ENCODE results near the gene KIAA1755. TPM values are rescaled to one million over a fixed set of nuclear protein-coding genes. Genes with fewer than 3 reads are reported as not detected.

KIAA1755 gene
- total RNA-seq, 1 donor from 2014 or later = not detected

GRCh38 chr20:38203981-38204357, 56.6 kb downstream of the KIAA1755 start:
- intact Hi-C loops (cut with micrococcal nuclease) = no loop called here

GRCh38 chr20:38203337-38203980, 57.1 kb downstream of the KIAA1755 start:
- intact Hi-C loops (cut with micrococcal nuclease) = no loop called here

- intact Hi-C loops (cut with micrococcal nuclease) = no loop called here
Measured at GRCh38 chr20:38202982-38203293, 57.6 kb downstream of the KIAA1755 start.

GRCh38 chr20:38202153-38202981, 58.2 kb downstream of the KIAA1755 start:
- intact Hi-C loops (cut with micrococcal nuclease) = no loop called here

- intact Hi-C loops (cut with micrococcal nuclease) = no loop called here
Measured at GRCh38 chr20:38201356-38201755, 59.2 kb downstream of the KIAA1755 start.

GRCh38 chr20:38200646-38201045, 59.9 kb downstream of the KIAA1755 start:
- intact Hi-C loops (cut with micrococcal nuclease) = no loop called here

- intact Hi-C loops (cut with micrococcal nuclease) = no loop called here
Measured at GRCh38 chr20:38199501-38200390, 60.8 kb downstream of the KIAA1755 start.

GRCh38 chr20:38198238-38198861, 62.2 kb downstream of the KIAA1755 start:
- intact Hi-C loops (cut with micrococcal nuclease) = no loop called here

- intact Hi-C loops (cut with micrococcal nuclease) = no loop called here
Measured at GRCh38 chr20:38197619-38198018, 62.9 kb downstream of the KIAA1755 start.

- intact Hi-C loops (cut with micrococcal nuclease) = no loop called here
Measured at GRCh38 chr20:38197217-38197616, 63.3 kb downstream of the KIAA1755 start.

GRCh38 chr20:38196592-38196991, 63.9 kb downstream of the KIAA1755 start:
- intact Hi-C loops (cut with micrococcal nuclease) = no loop called here

- intact Hi-C loops (cut with micrococcal nuclease) = no loop called here
Measured at GRCh38 chr20:38196076-38196475, 64.5 kb downstream of the KIAA1755 start.

GRCh38 chr20:38195521-38195920, 65.0 kb downstream of the KIAA1755 start:
- intact Hi-C loops (cut with micrococcal nuclease) = no loop called here

- intact Hi-C loops (cut with micrococcal nuclease) = no loop called here
Measured at GRCh38 chr20:38194971-38195504, 65.5 kb downstream of the KIAA1755 start.

GRCh38 chr20:38193586-38194105, 66.9 kb downstream of the KIAA1755 start:
- intact Hi-C loops (cut with micrococcal nuclease) = no loop called here

GRCh38 chr20:38192323-38192885, 68.1 kb downstream of the KIAA1755 start:
- intact Hi-C loops (cut with micrococcal nuclease) = no loop called here

GRCh38 chr20:38191654-38192053, 68.9 kb downstream of the KIAA1755 start:
- intact Hi-C loops (cut with micrococcal nuclease) = no loop called here

- intact Hi-C loops (cut with micrococcal nuclease) = no loop called here
Measured at GRCh38 chr20:38190936-38191371, 69.6 kb downstream of the KIAA1755 start.

GRCh38 chr20:38190166-38190565, 70.4 kb downstream of the KIAA1755 start:
- intact Hi-C loops (cut with micrococcal nuclease) = no loop called here

GRCh38 chr20:38187517-38187916, 73.0 kb downstream of the KIAA1755 start:
- intact Hi-C loops (cut with micrococcal nuclease) = no loop called here

GRCh38 chr20:38186788-38187221, 73.7 kb downstream of the KIAA1755 start:
- intact Hi-C loops (cut with micrococcal nuclease) = no loop called here
